NCI-H460 (cell line): ENCODE data around the gene NKAIN1. TPM values are rescaled to one million over a fixed set of nuclear protein-coding genes. Genes with fewer than 3 reads are reported as not detected.
"Not testable (repeated sequence)": the region's sequence is repeated elsewhere in the genome, so short reads cannot be mapped to it uniquely, and the experiment has no call there.

Source experiments
- DNase-seq: peaks from one replicate; pipeline ENCODE4 v3.0.0-alpha.2; 2016; ENCODE audit warnings: low read depth; ENCODE audit errors: extremely low read depth
- polyA plus RNA-seq: library from polyadenylated mRNA; depleted of rRNA; stranded (reverse); fragments of >200 nt; gene quantifications from 2 replicates; pipeline ENCODE4 v1.2.3, GENCODE V29; 2014; cell fraction: nucleus; rRNA removed
- total RNA-seq: library from RNA; depleted of rRNA; stranded (reverse); fragments of >200 nt; shearing (Covaris generic); gene quantifications from 2 replicates; pipeline ENCODE4 v1.2.3, GENCODE V29; 2014; rRNA removed

NKAIN1 gene
- total RNA-seq = 0.57 and 1.0 TPM in 2 replicates
- polyA plus RNA-seq = not detected in 2 replicates

- no peak for DNase-seq
Measured at GRCh38 chr1:31239653-31240241, at the start of gene NKAIN1. TSS of gene NKAIN1 (minus strand) at chr1:31239887. CDS start at chr1:31239547, 340 bp downstream.

- DNase-seq = no peak
Measured at GRCh38 chr1:31289021-31289420, 49.3 kb upstream of the NKAIN1 start.

DNA sequence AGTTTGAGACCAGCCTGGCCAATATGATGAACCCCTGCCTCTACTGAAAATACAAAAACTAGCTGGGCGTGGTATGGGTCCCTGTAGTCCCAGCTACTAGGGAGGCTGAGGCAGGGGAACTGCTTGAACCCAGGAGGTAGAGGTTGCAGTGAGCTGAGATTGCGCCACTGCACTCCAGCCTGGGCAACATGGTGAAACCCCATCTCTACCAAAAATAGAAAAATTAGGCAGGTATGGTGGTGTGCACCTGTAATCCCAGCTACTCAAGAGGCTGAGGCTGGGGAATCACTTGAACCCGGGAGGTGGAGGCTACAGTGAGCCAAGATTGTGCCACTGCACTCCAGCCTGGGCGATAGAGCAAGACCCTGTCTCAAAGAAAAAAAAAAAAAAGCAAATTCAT lies 48.1 kb upstream of the NKAIN1 start:
- not testable (repeated sequence) for DNase-seq

GRCh38 chr1:31282426-31282825 lies 42.7 kb upstream of the NKAIN1 start:
- not testable (repeated sequence) for DNase-seq

- DNase-seq = no peak
Measured at GRCh38 chr1:31273619-31274018, 33.9 kb upstream of the NKAIN1 start.

- DNase-seq = no peak
Measured at GRCh38 chr1:31272369-31272768, 32.7 kb upstream of the NKAIN1 start.

DNA sequence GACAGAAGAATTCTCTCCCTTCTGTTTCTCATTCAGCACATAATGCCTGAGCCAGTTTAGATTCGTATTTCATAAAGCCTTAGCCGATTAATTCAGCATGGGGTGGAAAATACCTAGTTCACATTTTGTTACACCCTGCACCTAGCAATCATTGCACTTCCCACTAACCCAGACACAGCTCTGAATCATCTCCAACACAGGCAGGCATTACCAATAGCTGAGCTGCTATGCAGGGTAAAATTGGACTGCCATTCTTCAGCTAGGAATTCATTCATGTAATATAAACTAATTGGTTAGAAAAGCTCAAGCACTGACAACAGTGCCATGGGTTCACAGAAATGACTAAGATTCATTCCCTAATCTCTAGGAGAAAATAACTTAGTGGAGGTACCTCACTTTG lies 26.9 kb upstream of the NKAIN1 start:
- DNase-seq = no peak

DNA sequence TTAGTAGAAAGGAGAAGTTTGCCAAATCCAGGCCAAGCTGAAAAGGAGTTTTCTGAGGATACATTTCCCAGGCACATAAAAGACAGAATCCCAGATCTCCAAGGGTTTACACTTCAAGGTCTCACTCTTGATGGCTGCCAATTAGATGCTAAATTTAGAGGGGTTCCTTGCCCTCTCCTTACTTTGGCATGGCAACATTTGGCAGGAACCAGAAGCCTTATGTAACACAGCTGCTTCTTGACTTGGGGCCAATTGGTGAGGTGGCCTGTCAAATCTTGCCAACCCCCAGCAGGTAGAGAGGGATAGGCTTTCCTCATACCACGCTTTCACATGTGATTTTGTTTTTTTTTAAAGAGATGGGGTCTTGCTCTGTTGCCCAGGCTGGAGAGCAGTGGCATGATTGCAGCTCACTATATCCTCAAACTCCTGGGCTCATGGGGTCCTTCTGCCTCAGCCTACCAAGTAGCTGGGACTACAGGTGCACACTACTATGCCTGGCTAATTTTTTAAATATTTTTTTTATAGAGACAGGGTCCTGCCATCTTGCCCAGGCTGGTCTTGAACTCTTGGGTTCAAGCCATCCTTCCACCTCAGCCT lies 25.2 kb upstream of the NKAIN1 start:
- DNase-seq = no peak

- no peak for DNase-seq
Measured at GRCh38 chr1:31263408-31263807, 23.7 kb upstream of the NKAIN1 start.

- not testable (repeated sequence) for DNase-seq
Measured at GRCh38 chr1:31262393-31262792, 22.7 kb upstream of the NKAIN1 start.

GRCh38 chr1:31261916-31262315 lies 22.2 kb upstream of the NKAIN1 start:
- DNase-seq = no peak

DNA sequence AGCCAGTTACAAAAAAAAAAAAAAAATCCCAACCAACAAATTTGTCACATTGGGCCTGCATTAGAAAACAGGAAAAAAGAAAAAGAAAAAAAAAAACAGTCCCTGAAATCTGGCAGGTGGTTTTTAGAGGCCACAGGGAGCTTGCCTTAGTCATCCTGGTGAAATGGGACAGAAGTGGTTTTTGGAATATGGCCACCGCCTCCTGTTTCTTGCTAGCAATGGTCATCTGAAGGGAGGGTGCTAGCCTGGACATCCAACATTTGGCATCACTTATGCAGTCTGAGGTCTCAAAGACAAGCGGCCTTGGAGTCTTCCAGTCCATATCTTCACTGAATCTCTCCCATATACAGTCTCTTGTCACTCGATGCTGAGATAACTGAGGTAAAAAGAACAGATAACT lies 20.1 kb upstream of the NKAIN1 start:
- no peak for DNase-seq

DNA sequence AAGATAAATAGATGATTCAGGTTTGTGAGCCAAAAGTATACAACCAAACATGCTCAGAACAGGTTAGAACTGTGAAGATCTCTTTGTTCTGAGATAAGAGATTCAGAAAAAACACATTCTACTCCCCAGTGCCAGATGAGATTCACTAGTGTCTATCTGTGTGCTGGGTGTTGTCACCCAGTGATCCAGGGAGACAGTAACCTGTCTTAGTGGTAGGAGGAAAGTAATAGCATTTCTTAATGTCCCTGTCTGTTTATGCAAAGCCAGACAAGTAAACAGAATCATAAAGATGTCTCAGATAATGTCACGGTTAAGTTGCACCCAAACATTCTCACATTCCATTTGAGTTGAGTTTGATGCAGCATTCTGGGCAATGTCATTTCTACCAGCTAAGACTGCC lies 18.9 kb upstream of the NKAIN1 start:
- DNase-seq = no peak

- no peak for DNase-seq
Measured at GRCh38 chr1:31257213-31257612, 17.5 kb upstream of the NKAIN1 start.

DNA sequence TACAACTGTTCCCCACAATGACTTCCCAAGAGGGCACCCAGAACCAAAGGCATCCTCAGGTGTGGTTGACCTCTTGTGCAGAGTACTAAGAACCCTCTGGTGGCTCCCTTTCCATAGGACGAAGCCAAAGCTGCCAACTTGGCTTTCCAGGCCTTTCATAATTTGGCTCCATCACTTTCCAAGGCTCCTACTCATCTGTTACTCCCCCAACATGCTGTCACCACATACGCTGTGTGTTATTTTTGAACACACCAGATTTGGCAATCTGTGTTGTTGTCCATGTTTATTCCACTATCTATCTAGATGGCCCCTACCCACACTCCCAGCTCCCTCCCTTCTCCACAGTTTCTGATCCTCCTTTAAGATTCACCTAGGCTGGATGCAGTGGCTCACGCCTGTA lies 10.2 kb upstream of the NKAIN1 start:
- DNase-seq = no peak

- no peak for DNase-seq
Measured at GRCh38 chr1:31248276-31248675, 8.6 kb upstream of the NKAIN1 start.

- no peak for DNase-seq
Measured at GRCh38 chr1:31244326-31244725, 4.6 kb upstream of the NKAIN1 start.

DNA sequence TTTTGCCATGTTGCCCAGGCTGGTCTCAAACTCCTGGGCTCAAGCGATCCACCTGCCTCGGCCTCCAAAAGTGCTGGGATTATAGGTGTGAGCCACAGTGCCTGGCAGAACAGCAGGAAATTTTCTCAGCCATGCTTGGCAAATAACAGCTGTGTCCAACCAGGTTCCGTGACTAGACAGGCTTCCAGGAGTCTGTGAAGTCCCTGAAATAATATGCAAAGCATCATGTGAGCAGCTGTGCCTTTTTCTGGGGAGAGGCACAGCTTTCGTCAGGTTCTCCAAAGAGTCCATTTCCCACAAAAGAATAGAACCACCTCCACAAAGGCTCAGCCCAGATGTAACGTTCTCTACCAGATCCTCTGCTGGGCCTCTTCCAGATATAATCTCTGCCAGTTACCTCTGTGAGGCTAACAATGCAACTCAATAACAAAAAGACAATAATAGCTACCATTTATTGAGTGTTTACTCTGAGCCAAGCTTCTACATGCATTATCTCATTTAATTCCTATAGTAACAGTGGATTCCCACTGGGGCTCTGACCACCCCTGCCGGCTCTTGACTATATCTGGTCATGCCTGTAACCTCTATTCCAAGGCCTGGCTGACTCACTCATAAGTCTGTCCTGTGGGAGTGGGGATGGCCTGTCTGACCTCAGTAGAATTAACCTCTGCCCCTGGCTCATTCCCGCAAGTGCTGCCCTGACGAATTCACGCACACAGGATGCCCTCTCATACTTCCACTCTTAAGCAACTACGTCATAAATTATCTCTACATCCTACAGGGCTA lies 4.0 kb upstream of the NKAIN1 start:
- no peak for DNase-seq

DNA sequence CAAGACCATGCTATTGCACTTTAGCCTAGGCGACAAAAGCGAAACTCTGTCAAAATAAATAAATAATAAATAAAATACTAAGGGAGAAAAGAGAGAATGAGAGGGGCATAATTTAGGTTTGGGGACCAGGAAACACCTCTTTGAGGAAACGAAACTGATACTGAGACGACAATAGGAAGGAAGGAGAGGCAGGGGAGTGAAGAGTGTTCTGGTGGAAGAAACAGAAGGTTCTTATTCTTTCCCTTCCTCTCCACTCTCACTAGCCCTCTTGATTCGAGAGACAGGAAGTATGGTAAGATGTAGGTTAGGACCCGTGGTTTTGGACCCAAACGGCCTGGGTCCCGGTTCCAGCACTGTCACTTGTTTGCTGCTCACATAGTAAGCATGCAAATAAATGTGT lies 1.6 kb upstream of the NKAIN1 start:
- no peak for DNase-seq

DNA sequence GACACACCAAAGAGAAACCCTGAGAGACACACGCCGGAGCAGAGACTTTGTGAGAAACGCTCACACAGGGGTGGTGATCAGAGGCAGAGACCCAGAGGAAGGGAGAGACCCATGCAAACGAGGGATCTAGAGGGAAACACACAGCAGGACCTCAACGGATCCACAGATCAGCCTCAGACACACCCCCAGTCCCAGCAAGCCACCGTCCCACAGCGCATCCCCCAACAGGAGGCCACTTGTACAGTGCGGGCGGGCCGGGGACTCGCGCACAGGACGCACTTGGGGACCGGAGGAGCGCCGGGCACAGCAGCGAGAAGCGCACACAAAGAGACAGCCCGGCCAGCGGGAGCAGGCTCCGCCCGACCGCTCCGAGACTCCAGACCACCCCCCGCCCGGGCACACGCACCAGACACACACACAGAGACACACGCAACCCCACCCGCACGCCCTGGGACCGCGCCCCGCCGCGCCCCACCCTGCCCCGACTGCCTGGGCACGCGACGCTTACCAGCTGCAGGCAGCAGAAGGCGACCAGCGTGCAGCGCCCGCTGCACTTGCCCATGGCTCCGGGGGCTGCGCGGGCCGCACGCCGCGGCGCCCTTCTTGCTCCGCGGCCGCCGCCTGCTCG lies 587 bp downstream of the NKAIN1 start:
- DNase-seq = no peak

- DNase-seq = no peak
Measured at GRCh38 chr1:31238612-31238985, 1.1 kb downstream of the NKAIN1 start.
